AG04450 (cell line): ENCODE data around the gene NFIA. TPM values are rescaled to one million over a fixed set of nuclear protein-coding genes. Genes with fewer than 3 reads are reported as not detected.

Experiments used
- CTCF ChIA-PET: fragments of 300-600, 350-600 bp; formaldehyde crosslinking; extraction: SDS; loops from one replicate; lab custom pipeline; 2022; ENCODE audit warnings: antibody characterized with exemption, inconsistent platforms; lab: Charles Lee
- POLR2A ChIA-PET: fragments of 350-600 bp; formaldehyde crosslinking; extraction: SDS; loops from one replicate; lab custom pipeline; 2021; ENCODE audit warnings: antibody characterized with exemption, inconsistent platforms; lab: Yijun Ruan, JAX
- DNase-seq: peaks from one replicate; pipeline ENCODE4 v3.0.0-alpha.2; 2011; ENCODE audit warnings: low read depth, low spot score
- H3K27ac ChIP-seq: one replicate; pipeline ENCODE4 v1.5.1; 2012; ENCODE audit warnings: low read depth, low read length, control low read depth
- H3K27me3 ChIP-seq: one replicate; pipeline ENCODE4 v1.6.0; 2012; ENCODE audit warnings: low read length; ENCODE audit not compliant: control insufficient read depth, insufficient read depth
- H3K4me3 ChIP-seq: 2 replicates; pipeline ENCODE4 v1.5.1; 2011; ENCODE audit warnings: mild to moderate bottlenecking, low read depth, low read length, control low read depth
- H3K9me3 ChIP-seq: 2 replicates; pipeline ENCODE4 v1.5.1; 2012; ENCODE audit warnings: low read length; ENCODE audit not compliant: control insufficient read depth, insufficient read depth
- CTCF ChIP-seq: IDR thresholded peaks from 2 replicates; pipeline ENCODE4 v1.5.1; 2011; ENCODE audit warnings: low read depth, low read length, control low read depth, inconsistent platforms
- polyA plus RNA-seq: library from polyadenylated mRNA; depleted of rRNA; stranded (reverse); fragments of >200 nt; gene quantifications from 2 replicates; pipeline ENCODE4 v1.2.3, GENCODE V29; 2011

NFIA gene
- polyA plus RNA-seq, 1 experiment = 3.9 TPM

DNA sequence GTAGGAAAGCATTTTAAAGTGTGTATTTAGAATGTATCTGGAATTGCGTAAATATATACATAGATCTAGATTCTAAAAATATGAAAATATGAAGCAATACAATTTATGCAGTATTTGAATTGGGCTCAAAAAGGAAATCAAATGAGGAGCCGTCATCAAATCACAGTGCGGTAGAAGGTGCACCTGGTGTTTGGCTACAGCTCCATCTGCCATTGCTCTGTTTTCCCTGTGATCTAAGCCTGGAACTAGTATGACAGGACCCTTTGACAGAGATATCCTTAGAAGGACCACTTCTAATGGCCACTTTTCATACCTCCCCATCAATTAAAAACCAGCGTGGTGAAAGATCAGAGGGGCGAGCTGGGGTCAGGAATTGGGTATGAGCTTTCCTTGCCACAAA, 202.6 kb downstream of the NFIA start:
- ChIA-PET CTCF (interaction anchor here (0.9 to 1.7 kb wide), 3 partner anchors 8 to 1314 kb away, joined by 4 to 7 read pairs (median 4); no protein-coding TSS in a partner anchor), POLR2A (no interaction called here)
- DNase-seq = no peak
- no peak for TF ChIP-seq CTCF
- Histone ChIP-seq H3K27me3 (peaks cover 5% of the 10 kb centered on the region), H3K9me3 (no peaks in the 10 kb centered on the region), H3K27ac (no peak overlapping the region), H3K4me3 (no peak overlapping the region)

GRCh38 chr1:61285371-61285885, 203.1 kb downstream of the NFIA start:
- Histone ChIP-seq H3K27me3 (peaks cover 5% of the 10 kb centered on the region), H3K9me3 (no peaks in the 10 kb centered on the region), H3K27ac (no peak overlapping the region), H3K4me3 (no peak overlapping the region)
- TF ChIP-seq CTCF = no peak
- DNase-seq = no peak
- ChIA-PET POLR2A (no interaction called here), CTCF (interaction anchor here (0.9 to 1.7 kb wide), 3 partner anchors 9 to 1314 kb away, joined by 4 to 7 read pairs (median 4); no protein-coding TSS in a partner anchor)

- no peak overlapping the region for H3K4me3 ChIP-seq
- ChIA-PET POLR2A (no interaction called here), CTCF (no interaction called here)
- TF ChIP-seq CTCF = no peak
- no peaks in the 10 kb centered on the region for H3K9me3 ChIP-seq
- H3K27ac ChIP-seq = no peak overlapping the region
- no peak for DNase-seq
- peaks cover 9% of the 10 kb centered on the region for H3K27me3 ChIP-seq
These were observed 204.7 kb downstream of the NFIA start for GRCh38 chr1:61287014-61287413.

GRCh38 chr1:61287734-61288133, 205.4 kb downstream of the NFIA start:
- Histone ChIP-seq H3K4me3 (no peak overlapping the region), H3K9me3 (no peaks in the 10 kb centered on the region), H3K27me3 (peaks cover 9% of the 10 kb centered on the region), H3K27ac (no peak overlapping the region)
- DNase-seq = no peak
- CTCF ChIA-PET = no interaction called here
- POLR2A ChIA-PET = no interaction called here
- no peak for TF ChIP-seq CTCF

DNA sequence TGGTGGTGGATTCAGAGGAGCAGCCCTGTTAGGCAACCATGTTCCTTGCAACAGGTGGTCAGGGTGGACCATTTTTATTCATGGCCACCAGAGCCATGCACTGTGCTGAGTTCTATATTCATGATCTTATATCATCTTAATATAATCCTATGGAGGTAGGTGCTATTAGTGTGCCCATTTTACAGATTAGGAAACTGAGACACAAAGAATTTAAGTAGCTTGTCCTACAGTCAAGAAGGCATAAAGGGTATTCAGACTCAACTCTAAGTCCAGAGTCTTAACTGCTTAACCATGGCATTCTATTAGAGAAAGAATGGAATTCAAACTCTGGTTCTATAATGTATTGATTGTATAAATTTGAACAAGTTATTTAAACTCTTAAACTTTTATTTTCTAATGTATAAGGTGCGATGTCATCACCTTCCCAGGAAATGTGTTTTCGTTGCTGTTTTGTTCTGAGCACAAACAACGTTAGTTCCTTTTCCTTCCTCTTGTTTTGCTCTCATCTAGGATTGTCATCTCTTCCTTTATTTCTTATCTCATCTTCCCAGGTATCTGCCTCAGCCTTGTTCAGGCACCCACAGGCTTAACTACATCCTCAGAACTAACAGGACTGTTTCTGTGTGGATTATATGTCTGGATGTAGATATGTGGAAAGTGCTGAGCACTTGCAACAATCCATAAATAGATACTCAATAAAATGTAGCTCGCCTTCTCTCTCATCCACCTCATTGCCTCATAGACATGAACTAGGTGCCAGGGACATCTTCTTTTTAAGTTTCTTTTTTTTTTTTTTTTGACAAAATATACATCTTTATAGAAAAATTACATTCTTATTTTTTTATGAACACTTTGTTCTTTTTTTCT, 207.1 kb downstream of the NFIA start:
- POLR2A ChIA-PET = no interaction called here
- DNase-seq = no peak
- Histone ChIP-seq H3K27ac (no peak overlapping the region), H3K27me3 (peaks cover 9% of the 10 kb centered on the region), H3K4me3 (no peak overlapping the region), H3K9me3 (no peaks in the 10 kb centered on the region)
- CTCF ChIA-PET = no interaction called here
- TF ChIP-seq CTCF = no peak
